HG03378 (cell line): ENCODE data around the gene RALGPS1.

ENCODE experiments used
- ATAC-seq: cut with Tn5 transposase; IDR thresholded peaks from one replicate; pipeline ENCODE4 v1.9.1; 2021; ENCODE audit warnings: mild to moderate bottlenecking, moderate library complexity; ENCODE audit not compliant: unreplicated experiment

Gene RALGPS1

GRCh38 chr9:127075624-127076372 is 161.2 kb downstream of the RALGPS1 start:
- ATAC-seq: no peak

- no peak for ATAC-seq
These were observed 162.5 kb downstream of the RALGPS1 start for GRCh38 chr9:127076860-127077643.

GRCh38 chr9:127077644-127077946 is 163.0 kb downstream of the RALGPS1 start:
- ATAC-seq: no peak

- no peak for ATAC-seq
These were observed 163.8 kb downstream of the RALGPS1 start for GRCh38 chr9:127078336-127078735.

GRCh38 chr9:127078988-127079387 is 164.4 kb downstream of the RALGPS1 start:
- no peak for ATAC-seq

- ATAC-seq: no peak
These were observed 165.0 kb downstream of the RALGPS1 start for GRCh38 chr9:127079446-127080140.

- no peak for ATAC-seq
These were observed 166.9 kb downstream of the RALGPS1 start for GRCh38 chr9:127081250-127082185.

- no peak for ATAC-seq
These were observed 168.8 kb downstream of the RALGPS1 start for GRCh38 chr9:127083138-127083980.

- no peak for ATAC-seq
These were observed 169.8 kb downstream of the RALGPS1 start for GRCh38 chr9:127084076-127085039.

- ATAC-seq: no peak
These were observed 170.6 kb downstream of the RALGPS1 start for GRCh38 chr9:127085186-127085585.

GRCh38 chr9:127086771-127087170 is 172.2 kb downstream of the RALGPS1 start:
- ATAC-seq: no peak

- no peak for ATAC-seq
These were observed 172.8 kb downstream of the RALGPS1 start for GRCh38 chr9:127087411-127087810.

- ATAC-seq: no peak
These were observed 173.3 kb downstream of the RALGPS1 start for GRCh38 chr9:127087836-127088235.

GRCh38 chr9:127088724-127089615 is 174.4 kb downstream of the RALGPS1 start:
- ATAC-seq: no peak

- no peak for ATAC-seq
These were observed 175.1 kb downstream of the RALGPS1 start for GRCh38 chr9:127089631-127090081.

GRCh38 chr9:127090341-127090985 is 175.9 kb downstream of the RALGPS1 start:
- no peak for ATAC-seq

- ATAC-seq: no peak
These were observed 176.9 kb downstream of the RALGPS1 start for GRCh38 chr9:127091526-127091925.
